Head of caudate nucleus (tissue), 42 donors: ENCODE measurements around the gene UBE2Z.

Experiments
- DNase-seq, 42 donors: peaks; one replicate each; pipeline versions ENCODE4 v3.0.0 to v3.0.0-alpha.2; 2020 to 2021; ENCODE audit warnings: mixed read lengths in 7 of 42
- intact Hi-C: fragments of 100-400 bp; cut with DNase I; formaldehyde crosslinking; loops from one replicate; pipeline ENCODE4 v1.15.0; 2022

UBE2Z gene

DNA sequence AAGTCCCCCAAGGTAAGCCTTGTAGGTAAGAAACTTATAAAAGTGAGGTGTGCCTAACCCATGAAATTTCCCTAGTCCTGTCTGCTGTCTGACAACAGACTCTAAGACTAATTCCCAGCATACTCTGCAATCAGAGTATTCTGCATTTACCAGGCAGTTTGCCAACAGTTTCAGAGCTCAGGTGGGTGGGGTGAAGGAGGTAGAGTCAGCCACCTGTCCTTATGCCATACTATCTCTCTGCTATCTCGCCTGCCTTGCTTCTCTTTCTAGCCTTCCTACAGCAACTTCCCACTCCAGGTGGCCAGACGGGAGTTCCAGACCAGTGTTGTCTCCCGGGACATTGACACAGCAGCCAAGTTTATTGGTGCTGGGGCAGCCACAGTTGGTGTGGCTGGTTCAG lies 13.3 kb upstream of the UBE2Z start:
- DNase-seq: peak in 8 of 42 donors; percentile 12 to 56 (median 38)
- intact Hi-C loops: no loop called here

DNA sequence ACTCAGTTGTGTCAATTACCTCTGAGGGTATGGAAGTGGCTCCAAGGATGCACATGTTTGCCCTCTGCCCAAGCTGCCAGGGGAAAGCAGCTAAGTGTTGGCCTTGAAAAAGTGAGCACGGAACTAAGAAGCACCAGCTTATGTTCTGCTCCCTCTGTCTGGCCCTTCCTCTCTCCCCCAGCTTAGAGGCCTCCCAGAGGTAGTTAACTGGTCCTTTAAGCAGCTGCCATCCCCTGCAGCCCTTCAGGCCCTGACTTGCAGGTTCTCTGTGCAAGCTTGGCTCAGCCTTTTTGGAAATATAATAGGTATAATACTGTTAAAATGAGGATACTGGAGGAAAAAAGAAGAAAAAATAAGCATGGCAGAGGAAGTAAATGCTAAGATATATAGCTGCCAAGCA lies 7.0 kb upstream of the UBE2Z start:
- intact Hi-C loops: no loop called here
- no peak for DNase-seq

DNA sequence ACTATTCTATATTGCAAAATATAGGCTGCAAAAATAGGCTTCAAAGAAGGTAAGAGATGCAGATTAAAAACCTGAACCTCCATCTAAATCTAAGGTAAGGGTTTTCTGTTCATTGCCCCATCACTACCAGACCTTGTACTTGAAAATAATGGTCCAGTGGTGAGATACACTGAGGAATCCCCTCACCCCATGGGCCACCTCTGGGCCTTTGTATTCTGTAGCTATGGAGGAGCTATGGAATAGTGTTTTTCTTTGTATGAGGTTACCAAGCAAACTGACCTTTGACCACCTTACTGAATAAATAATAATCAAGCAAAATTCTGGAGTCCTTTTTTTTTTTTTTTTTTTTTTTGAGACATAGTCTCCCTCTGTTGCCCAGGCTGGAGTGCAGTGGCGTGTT lies 4.8 kb upstream of the UBE2Z start:
- DNase-seq: no peak
- intact Hi-C loops: no loop called here

DNA sequence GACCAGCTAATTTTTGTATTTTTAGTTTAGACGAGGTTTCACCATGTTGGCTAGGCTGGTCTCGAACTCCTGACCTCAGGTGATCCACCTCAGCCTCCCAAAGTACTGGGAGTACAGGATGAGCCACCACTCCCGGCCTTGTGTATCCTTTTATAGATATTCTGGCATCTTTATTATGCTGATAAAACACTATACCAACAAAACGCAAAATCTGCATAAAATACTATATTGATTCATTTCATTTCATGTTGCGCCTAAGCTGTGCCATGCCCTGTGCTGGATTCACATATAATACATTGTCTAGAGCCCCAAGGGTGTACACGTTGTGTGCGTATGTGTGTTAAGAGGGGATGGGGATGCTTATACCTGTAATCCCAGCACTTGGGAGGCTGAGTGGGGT lies 3.8 kb upstream of the UBE2Z start:
- intact Hi-C loops: no loop called here
- DNase-seq: no peak

DNA sequence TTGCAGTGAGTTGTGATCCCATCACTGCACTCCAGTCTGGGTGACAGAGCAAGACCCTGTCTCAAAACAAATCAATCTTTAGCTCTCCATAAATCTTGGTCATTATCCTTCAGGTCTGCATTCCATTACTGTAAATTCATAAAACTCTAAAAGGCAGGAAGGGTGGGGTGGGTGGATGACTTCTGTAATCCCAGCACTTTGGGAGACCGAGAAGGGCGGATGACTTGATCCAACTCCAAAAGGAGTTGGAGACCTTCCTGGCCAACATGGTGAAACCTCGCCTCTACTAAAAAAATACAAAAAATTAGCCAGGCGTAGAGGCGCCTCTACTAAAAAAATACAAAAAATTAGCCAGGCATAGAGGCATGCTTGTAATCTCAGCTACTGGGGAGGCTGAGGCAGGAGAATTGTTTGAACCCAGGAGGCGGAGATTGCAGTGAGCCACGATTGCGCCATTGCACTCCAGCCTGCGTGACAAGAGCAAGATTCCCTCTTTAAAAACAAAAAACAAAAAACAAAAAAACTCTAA lies 2.2 kb upstream of the UBE2Z start:
- intact Hi-C loops: no loop called here
- no peak for DNase-seq

DNA sequence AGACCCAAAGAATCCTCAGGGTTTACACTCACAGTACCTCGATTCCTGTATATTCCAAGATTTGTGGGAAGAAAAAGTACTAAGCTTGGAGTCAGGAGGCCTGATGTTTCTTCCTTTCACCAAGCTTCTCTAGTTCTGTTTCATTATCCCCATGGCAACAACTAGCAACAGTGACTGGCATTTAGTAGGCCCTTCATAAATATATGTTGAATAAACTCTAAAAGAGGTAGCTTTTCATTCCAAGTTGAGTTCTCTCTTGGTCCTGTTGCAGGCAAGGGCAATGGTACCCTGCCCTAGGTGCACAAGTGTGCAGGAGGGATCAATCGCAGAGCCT lies 527 bp upstream of the UBE2Z start:
- intact Hi-C loops: loop anchor here (1.0 to 2.0 kb wide), 2 partner anchors 15 to 37 kb away; partner anchors contain the start of genes ATP5MC1 and SNF8
- DNase-seq: no peak

DNA sequence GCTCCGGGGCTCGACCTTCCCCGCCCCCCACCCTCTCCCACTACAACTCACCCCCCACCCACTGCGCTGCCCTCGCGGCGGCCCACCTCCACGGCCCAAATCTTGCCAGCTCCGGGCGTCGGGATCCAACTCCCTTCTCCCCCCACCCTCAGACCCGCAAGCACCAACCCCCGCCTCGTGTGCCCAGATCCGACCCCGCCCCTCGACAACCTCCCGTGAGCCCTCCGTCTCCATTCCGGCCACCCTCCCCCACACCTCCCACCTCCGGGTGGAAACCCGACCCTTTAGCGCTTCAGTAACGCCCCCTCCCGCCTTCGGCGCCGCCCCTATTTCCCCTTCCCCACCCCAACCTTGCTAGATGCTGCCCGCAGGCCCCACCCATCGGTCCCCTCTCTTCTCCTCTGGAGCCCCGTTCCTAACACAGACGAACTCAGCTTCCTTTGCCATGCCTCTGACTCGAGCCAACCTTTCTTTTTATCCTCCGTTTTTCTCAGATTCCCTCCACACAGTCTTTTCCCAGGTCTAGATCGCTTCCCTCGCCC lies 717 bp downstream of the UBE2Z start:
- DNase-seq: peak in 41 of 42 donors; percentile 11 to 74 (median 46)
- intact Hi-C loops: loop anchor here (1.0 to 2.0 kb wide), 2 partner anchors 17 to 36 kb away; partner anchors contain the start of genes ATP5MC1 and SNF8

DNA sequence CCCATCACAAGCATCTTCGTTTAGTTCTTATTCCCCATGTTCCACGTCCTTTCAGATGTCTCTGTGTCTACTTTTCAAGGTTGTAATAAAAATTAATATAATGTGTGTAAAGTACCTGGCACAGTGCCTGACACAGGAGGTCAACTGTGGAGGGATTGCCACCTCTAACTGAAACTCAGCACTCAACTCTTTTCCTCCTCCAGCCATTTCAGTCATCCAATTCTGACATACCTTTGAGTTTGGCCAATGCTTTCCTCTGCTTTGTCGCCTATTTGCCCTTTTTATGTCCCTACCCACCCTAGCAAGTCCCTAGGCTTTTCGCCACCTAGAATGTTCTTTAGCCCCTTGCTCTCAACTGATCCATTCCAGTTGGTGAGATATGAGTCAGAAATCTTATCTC lies 1.6 kb downstream of the UBE2Z start:
- no peak for DNase-seq
- intact Hi-C loops: loop anchor here (2.0 kb wide), 1 partner anchor 35 kb away; the partner anchor contains the start of gene SNF8

DNA sequence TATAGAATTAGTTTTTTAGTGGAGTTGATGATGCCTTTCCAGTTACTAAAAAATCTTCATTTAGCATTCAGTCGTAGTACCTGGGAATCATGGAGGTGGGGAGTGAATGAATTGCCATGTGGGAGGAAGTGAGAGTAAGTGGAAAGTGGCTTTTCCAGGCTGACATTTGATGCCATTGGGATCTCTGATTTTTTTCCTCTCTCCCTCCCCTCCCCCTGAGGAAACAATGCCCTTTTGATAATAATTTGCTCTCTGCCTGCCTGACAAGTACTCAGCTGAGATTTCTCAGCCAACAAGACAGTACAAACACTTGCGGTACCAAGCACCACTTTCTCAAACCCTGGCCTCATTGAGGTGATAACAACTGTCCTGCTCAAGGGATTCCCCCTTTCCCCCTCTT lies 2.2 kb downstream of the UBE2Z start:
- intact Hi-C loops: no loop called here
- DNase-seq: peak in 24 of 42 donors; percentile 3 to 80 (median 40)

DNA sequence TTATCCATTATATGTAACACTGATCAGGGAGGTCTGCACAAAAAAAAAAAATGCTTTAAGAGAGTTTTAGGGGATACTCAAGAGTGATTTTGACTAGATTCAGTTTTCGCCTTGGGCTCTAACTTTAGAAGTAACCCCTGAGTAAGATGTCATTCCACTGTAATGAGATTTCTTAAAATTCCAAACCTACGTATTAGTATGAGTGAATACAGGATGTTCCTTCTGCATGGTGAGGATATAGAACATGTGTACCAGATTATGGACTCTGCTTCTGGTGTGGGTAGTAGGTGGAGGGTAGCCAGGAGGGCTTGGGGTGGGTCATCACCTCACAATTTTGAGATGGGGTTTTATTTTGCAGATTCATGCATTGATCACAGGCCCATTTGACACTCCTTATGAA lies 4.3 kb downstream of the UBE2Z start:
- intact Hi-C loops: no loop called here
- DNase-seq: no peak

DNA sequence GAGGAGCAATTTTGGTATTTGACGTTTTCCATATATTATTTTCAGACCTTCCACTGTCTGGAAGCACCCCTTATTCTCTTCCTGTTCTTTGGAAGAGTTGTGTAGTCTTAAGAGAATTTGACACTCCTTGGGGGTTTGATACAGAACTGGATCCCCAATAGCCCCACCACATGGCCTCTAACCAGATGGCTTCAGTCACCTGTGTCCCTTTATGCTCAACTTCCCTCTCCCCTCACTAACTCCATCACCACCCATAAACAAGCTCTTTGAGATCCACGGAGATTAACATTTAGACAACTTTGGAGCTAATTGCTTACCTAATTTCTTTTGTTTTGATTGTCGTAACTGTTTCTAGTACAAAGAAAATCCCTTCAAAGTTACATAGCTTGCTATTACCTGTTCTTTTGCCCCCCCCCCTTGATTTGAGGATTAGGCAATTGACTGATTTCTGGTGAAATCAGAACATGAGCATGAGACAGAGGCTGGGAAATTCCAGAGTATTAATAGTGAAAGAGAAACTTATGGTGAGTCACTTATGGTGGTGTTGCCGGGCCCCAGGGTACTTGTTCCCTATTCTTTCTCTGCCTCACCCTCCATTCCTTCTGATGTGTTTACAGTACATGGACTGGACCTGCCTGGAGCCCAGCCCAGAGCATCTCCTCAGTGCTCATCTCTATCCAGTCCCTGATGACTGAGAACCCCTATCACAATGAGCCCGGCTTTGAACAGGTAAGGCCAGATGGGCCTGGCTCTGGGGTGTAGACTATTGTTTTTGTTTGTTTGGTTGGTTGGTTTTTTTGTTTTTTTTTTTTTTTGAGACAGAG lies 7.5 kb downstream of the UBE2Z start:
- DNase-seq: no peak
- intact Hi-C loops: no loop called here

DNA sequence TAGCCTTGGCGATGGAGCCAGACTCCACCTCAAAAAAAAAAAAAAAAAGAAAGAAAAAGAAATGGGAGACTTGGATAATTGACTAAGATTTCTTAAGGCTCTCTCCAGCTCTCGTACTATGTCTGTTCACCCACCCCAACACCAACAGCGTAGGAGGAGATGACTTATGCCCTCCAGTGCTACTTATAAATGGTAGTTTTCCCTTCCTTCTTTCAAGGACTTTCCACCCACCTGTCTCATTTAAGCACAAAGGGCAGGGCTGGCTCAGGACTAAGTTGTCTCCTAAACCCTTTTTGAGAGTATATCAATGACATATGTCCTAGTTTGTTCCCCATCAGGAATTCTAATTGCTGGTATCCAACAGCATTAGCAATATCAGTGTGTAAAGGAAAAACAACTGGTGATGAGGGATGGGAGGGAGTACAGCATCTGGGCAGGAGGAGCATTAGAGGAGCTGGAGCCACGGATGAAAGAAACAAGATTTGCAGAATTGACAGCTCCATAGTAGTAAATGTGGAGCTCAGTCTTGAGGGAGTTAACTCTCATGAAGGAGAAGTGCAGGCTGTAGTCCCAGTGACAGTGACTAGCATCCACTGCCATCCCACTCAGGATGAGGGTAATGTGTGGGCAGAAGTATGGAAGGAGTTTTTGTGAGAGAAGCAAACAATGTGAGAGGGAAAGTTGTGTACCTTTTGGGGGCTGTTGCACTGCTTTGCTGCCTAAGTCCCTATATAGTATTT lies 17.2 kb downstream of the UBE2Z start:
- intact Hi-C loops: no loop called here
- peak in 5 of 42 donors; percentile 13 to 52 (median 33) for DNase-seq

DNA sequence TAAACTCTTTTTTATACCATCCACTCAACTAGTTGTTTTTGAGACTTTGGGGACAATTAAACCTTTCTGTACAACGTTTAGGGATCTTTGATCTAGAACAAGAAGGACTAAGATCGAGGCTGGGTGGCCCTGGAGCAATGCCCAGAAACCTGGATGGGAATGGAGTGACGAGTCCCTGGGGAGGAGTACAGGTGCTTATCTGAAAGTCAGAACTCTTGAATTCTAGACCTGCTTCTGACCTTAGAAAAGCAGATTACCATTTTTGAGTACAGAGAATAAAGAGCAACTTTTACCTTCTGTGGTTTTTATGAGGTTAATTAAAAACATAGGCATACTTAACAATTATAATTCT lies 17.8 kb downstream of the UBE2Z start:
- intact Hi-C loops: no loop called here

DNA sequence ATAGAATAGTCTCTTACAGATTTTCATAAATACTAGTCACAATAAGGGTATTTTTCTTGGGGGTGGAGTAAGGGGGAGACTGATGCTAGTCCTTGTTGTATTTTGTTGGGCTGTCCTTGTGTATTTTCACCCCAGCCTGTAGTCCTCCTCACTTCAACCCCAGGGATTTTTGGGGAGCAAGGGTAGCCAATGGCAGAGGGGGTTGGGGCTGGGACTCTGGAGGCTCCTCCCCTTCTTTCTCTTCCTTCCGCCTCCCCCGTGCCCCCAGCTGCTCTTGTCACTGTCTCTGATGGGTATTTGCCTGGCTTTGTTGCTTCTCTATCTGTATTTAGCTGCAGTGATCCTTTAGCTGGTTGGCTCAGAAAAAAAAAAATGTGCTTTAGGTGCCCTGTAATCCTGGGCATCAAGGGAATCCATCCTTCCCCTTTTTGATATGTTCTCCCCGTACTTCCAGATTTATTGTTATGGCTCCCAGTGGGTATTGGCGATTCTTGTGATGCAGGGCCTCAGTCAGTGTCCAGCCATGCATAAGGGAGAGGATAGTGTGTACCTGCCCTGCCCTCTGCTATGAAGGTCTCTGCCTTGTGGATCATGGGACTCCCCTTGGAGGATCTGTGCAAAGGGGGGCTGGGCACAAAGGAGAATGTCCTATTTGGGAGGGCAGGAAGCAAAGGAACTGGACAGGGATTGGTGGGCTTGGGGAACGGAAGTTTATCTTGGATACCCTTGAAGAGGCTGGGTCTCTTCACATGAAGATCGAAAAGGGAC lies 20.0 kb downstream of the UBE2Z start:
- intact Hi-C loops: no loop called here
- DNase-seq: no peak

More for the DNA sequence above, 17.8 kb downstream of the UBE2Z start:
- no peak for DNase-seq

DNA sequence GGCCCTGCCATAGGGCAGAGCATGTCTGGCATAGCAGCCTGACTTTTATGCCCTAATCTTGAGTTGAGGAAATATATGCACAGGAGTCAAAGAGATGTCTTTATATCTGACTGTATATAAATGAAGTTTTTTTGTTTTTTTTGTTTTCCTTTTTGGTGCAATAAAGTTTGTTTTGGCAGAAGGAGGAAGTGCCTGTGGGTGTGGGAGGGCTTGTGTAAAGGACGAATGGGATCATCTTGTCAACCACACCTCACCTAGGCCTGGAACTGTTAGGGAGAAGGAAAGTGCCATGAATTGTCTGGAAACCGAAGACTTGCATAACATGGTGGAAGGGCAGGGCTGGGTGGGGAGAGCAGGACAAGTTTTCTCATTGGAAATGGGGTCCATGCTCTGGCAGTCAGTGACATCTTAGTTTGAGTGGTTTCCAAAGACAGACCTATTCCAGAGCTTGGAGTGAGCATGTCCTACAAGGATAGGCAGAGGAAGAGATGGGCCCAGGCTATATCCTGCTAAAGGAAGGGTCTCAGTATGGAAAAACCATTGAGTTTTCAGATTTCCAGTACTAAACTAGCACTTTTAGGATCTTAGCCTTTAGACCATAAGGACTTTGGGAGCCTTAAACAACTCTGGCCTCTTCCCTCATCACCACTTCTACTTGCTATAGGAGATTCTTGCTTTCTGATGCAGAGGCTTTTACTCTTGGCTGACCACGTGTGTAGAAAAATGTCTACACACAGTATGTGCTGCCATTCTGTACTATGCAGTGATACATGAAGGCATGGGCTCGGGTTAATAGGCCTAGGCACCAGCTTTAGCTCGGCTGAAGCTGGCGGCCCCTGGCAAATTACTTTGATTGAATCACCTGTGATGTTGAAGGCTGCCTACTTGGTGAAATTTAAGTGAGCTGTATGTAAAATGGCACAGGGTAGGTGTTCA lies 20.9 kb downstream of the UBE2Z start:
- intact Hi-C loops: no loop called here
- DNase-seq: no peak

DNA sequence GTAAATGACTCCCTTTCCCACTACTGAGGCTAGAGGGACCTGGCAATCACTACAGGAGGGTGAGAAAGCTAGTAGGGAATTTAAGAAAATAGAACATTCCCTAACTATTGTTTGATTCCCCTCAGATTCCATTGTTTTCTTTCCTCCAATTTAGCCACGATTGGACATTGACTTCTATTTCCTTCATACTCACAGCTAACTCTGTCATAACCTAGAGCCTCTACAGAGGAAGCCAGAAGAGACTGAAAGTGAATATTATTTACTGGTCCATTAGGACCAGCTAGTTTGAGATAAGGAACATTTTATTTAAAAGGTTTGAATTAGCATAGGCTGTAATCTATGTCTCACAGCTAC lies 21.6 kb downstream of the UBE2Z start:
- intact Hi-C loops: no loop called here

DNA sequence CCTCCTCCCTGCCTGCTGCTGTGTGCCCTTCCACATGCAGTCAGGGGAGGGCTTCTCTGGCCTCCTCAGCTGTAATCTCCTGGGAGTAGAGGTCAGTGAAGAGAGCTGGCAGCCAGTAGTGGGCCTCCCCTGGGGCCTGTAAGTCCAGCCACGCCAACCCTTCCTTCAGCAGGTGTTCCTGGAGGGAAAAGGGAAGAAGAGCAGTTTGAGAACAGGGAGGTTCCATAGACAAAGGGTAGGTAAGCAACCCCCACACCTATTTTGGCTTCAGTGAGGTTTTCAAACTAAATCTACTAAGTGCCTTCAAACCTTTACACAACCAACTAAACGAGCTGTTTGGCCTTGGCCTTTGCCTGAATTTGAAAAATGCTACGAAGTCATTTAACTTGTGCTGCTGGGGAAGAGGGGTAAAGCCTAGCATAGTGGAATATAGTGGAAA lies 22.2 kb downstream of the UBE2Z start:
- intact Hi-C loops: no loop called here
- DNase-seq: no peak

More for the DNA sequence above, 21.6 kb downstream of the UBE2Z start:
- DNase-seq: no peak

DNA sequence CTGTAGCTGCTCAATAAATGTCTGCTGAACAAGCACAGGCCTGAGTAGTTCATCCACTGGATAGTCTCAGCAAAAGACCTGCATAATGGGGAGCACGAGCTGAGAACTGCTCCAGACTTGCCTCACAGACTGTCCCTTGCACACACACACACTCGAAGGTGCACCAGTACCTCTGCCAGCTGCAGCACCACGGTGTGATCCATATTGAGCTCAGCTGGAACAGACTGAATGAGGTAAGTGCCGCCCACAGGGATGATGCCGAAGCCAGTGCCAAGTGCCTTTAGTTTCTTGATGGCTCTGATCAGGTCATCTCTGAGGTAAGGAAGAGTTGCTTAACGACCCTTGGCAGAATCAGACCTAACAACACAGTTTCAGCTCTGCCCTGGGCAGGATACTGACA lies 24.8 kb downstream of the UBE2Z start:
- peak in 1 of 42 donors; percentile 11 for DNase-seq
- intact Hi-C loops: no loop called here
